A549 (cell line): ENCODE results near the gene BRAF. TPM values are rescaled to one million over a fixed set of nuclear protein-coding genes. Genes with fewer than 3 reads are reported as not detected.

Experiments
- ATAC-seq, 2 experiments: fragments of 200-7000 bp in 1 of 2; fragments of >200 bp in 1 of 2; cut with Nextera tagmentation in 1 of 2; cut with Tn5 transposase in 1 of 2; 3 replicates each; pipeline versions ENCODE4 v1.8.0 to v1.9.1; 2018 to 2020; ENCODE audit warnings: mild to moderate bottlenecking in 1 of 2, moderate library complexity in 1 of 2
- CTCF ChIA-PET: fragments of 300-600 bp; sonication (Branson Sonifier 250); formaldehyde crosslinking; extraction: SDS; loops from one replicate; lab custom pipeline; 2021; ENCODE audit warnings: antibody characterized with exemption, inconsistent platforms; lab: Yijun Ruan, JAX
- POLR2A ChIA-PET: fragments of 350-600 bp; formaldehyde crosslinking; extraction: SDS; loops from one replicate; lab custom pipeline; 2021; ENCODE audit warnings: antibody characterized with exemption, inconsistent platforms; lab: Yijun Ruan, JAX
- DNase-seq, 2 experiments: peaks; one replicate each; pipeline versions ENCODE4 v3.0.0 to v3.0.0-alpha.2; 2011 to 2016; ENCODE audit warnings: low read depth in 1 of 2, low spot score in 1 of 2
- FAIRE-seq: peaks from 2 replicates; lab custom pipeline; 2011; peaks lifted over from hg19 to GRCh38; lab: Jason Lieb, UNC
- H3K27ac ChIP-seq, 2 experiments: fragments of >200 bp; sonication (Bioruptor Twin); formaldehyde crosslinking; 3 replicates each; pipeline ENCODE4 v1.5.1; 2016 to 2017
- H3K4me1 ChIP-seq: fragments of >200 bp; sonication (Bioruptor Twin); formaldehyde crosslinking; 3 replicates; pipeline ENCODE4 v1.6.1; 2016
- H3K4me2 ChIP-seq: fragments of >200 bp; sonication (Bioruptor Twin); formaldehyde crosslinking; 3 replicates; pipeline ENCODE4 v1.6.1; 2016
- H3K4me3 ChIP-seq: fragments of >200 bp; sonication (Bioruptor Twin); formaldehyde crosslinking; 3 replicates; pipeline ENCODE4 v1.5.1; 2016
- H3K9me3 ChIP-seq: fragments of >200 bp; sonication (Bioruptor Twin); formaldehyde crosslinking; 3 replicates; pipeline ENCODE4 v1.6.1; 2016
- ATOH8 ChIP-seq: fragments of 250-450 bp; sonication (Bioruptor Pico); IDR thresholded peaks from 2 replicates; pipeline ENCODE4 v1.5.0; 2020; ENCODE audit warnings: low read depth, mild to moderate bottlenecking, moderate library complexity
- CHD2 ChIP-seq: fragments of 150-350 bp; IDR thresholded peaks from 2 replicates; pipeline ENCODE4 v1.6.1; 2014; ENCODE audit warnings: low read length; ENCODE audit not compliant: partially characterized antibody
- E2F6 ChIP-seq: IDR thresholded peaks from 2 replicates; pipeline ENCODE4 v1.6.1; 2012; ENCODE audit warnings: low read depth, borderline replicate concordance
- EHF ChIP-seq: fragments of 250-450 bp; sonication (Bioruptor Pico); IDR thresholded peaks from 2 replicates; pipeline ENCODE4 v1.5.0; 2020; ENCODE audit warnings: mild to moderate bottlenecking
- ESRRA ChIP-seq: fragments of 150-350 bp; IDR thresholded peaks from 2 replicates; pipeline ENCODE4 v1.6.1; 2014; ENCODE audit warnings: mild to moderate bottlenecking, low read length, borderline replicate concordance
- FOSL2 ChIP-seq, 2 experiments: fragments of 450-650 bp in 1 of 2; fragments of >200 bp in 1 of 2; sonication (Bioruptor Twin) in 1 of 2; formaldehyde crosslinking; IDR thresholded peaks; 2 replicates each; pipeline versions ENCODE4 v1.5.0 to v1.6.1; 2016 to 2020; ENCODE audit warnings: mild to moderate bottlenecking in 1 of 2, moderate library complexity in 1 of 2
- FOXS1 ChIP-seq: fragments of 250-450 bp; sonication (Bioruptor Pico); IDR thresholded peaks from 2 replicates; pipeline ENCODE4 v1.5.0; 2020; ENCODE audit warnings: mild to moderate bottlenecking, moderate library complexity
- HOXA7 ChIP-seq: fragments of 250-450 bp; sonication (Bioruptor Pico); IDR thresholded peaks from 2 replicates; pipeline ENCODE4 v1.5.0; 2020; ENCODE audit warnings: mild to moderate bottlenecking, moderate library complexity
- HOXB13 ChIP-seq: fragments of 250-450 bp; sonication (Bioruptor Pico); IDR thresholded peaks from 2 replicates; pipeline ENCODE4 v1.5.0; 2020; ENCODE audit warnings: low read depth, mild to moderate bottlenecking, moderate library complexity
- MAFK ChIP-seq: fragments of 450-650 bp; IDR thresholded peaks from 2 replicates; pipeline ENCODE4 v1.6.1; 2014; ENCODE audit not compliant: partially characterized antibody
- MYC ChIP-seq: IDR thresholded peaks from 2 replicates; pipeline ENCODE4 v1.6.1; 2012; ENCODE audit warnings: mild to moderate bottlenecking, inconsistent platforms, low read length, improper control_type of control experiment, borderline replicate concordance
- RARB ChIP-seq: fragments of 250-450 bp; sonication (Bioruptor Pico); IDR thresholded peaks from 2 replicates; pipeline ENCODE4 v1.8.0; 2021; ENCODE audit warnings: mild to moderate bottlenecking, moderate library complexity
- RFX5 ChIP-seq: fragments of 450-650 bp; IDR thresholded peaks from 2 replicates; pipeline ENCODE4 v1.7.1; 2014; ENCODE audit warnings: antibody characterized with exemption, mild to moderate bottlenecking, moderate library complexity
- SMC3 ChIP-seq: fragments of >200 bp; sonication (Bioruptor Twin); formaldehyde crosslinking; IDR thresholded peaks from 3 replicates; pipeline ENCODE4 v1.6.1; 2018; ENCODE audit warnings: inconsistent platforms
- TFCP2L1 ChIP-seq: fragments of 250-450 bp; sonication (Bioruptor Pico); IDR thresholded peaks from 2 replicates; pipeline ENCODE4 v1.5.0; 2021; ENCODE audit warnings: mild to moderate bottlenecking
- ZNF302 ChIP-seq: fragments of 250-450 bp; sonication (Bioruptor Pico); IDR thresholded peaks from 2 replicates; pipeline ENCODE4 v1.9.0; 2021; ENCODE audit warnings: inconsistent platforms, mild to moderate bottlenecking, moderate library complexity
- WGBS: methylation state at CpG from one replicate; pipeline ENCODE4 v1.1.6; 2017; ENCODE audit errors: missing lambda C conversion rate; 5-methylcytosine and 5-hydroxymethylcytosine counted together
- polyA plus RNA-seq, 4 experiments: library from polyadenylated mRNA; depleted of rRNA in 3 of 4; stranded (reverse); fragments of >200 nt; fragmentation: RNase III in 1 of 4; extraction: RNeasy Plus Mini Kit Qiagen cat#74134 plus additional on column Dnase treatment in 1 of 4; gene quantifications; 2 replicates in 3 of 4; 3 replicates in 1 of 4; pipeline ENCODE4 v1.2.3, GENCODE V29; 2011 to 2017

The BRAF gene
- polyA plus RNA-seq, 2 of the 4 experiments (the other 2 are of a cell fraction), result 6.1 to 19.7 TPM

GRCh38 chr7:140889645-140890044 lies 35.1 kb downstream of the BRAF start:
- FAIRE-seq, result no peak
- no peak overlapping the region for H3K4me3 ChIP-seq
- no peaks in the 10 kb centered on the region for H3K9me3 ChIP-seq
- no peak overlapping the region for H3K27ac ChIP-seq
- 94% methylated on average over 1 of the region's 1 CpG for WGBS
- no peak for DNase-seq
- H3K4me2 ChIP-seq, result no peak overlapping the region
- ATAC-seq, result no peak
- no peak for TF ChIP-seq HOXB13 (CRISPR knock-in tag)
- TF ChIP-seq E2F6, result no peak
- no peak for TF ChIP-seq ZNF302
- TF ChIP-seq EHF, result no peak
- no peak for TF ChIP-seq ATOH8
- TF ChIP-seq FOSL2 (IDR thresholded peaks at IDR 0.05), result no peak
- no peak for TF ChIP-seq FOSL2 (CRISPR knock-in tag; IDR thresholded peaks at IDR 0.05)
- no peak for TF ChIP-seq SMC3
- no peak for TF ChIP-seq RFX5
- TF ChIP-seq MYC, result no peak
- TF ChIP-seq TFCP2L1, result no peak
- TF ChIP-seq CHD2, result no peak
- TF ChIP-seq ESRRA, result no peak
- CTCF ChIA-PET, result interaction anchor here (0.8 to 1.1 kb wide), 2 partner anchors 15 to 19 kb away, joined by 3 to 4 read pairs; no protein-coding TSS in a partner anchor
- POLR2A ChIA-PET, result no interaction called here
- peaks cover 10% of the 10 kb centered on the region; the same call in 1 of the 3 replicates for H3K4me1 ChIP-seq

GRCh38 chr7:140889150-140889549 lies 35.6 kb downstream of the BRAF start:
- WGBS, result 88% methylated on average over 1 of the region's 1 CpG
- no peak overlapping the region for H3K4me2 ChIP-seq
- POLR2A ChIA-PET, result no interaction called here
- ATAC-seq (no peak), FAIRE-seq (no peak), DNase-seq (no peak)
- no peak overlapping the region for H3K27ac ChIP-seq
- no peaks in the 10 kb centered on the region for H3K9me3 ChIP-seq
- CTCF ChIA-PET, result interaction anchor here (0.7 to 1.1 kb wide), 2 partner anchors 20 to 112 kb away, joined by 4 read pairs; no protein-coding TSS in a partner anchor
- H3K4me3 ChIP-seq, result no peak overlapping the region
- peaks cover 10% of the 10 kb centered on the region; the same call in 1 of the 3 replicates for H3K4me1 ChIP-seq
- TF ChIP-seq HOXB13 (CRISPR knock-in tag), result no peak
- TF ChIP-seq MAFK, result peak; percentile 24

- DNase-seq, result no peak
- no peak for FAIRE-seq
- POLR2A ChIA-PET, result interaction anchor here (0.6 kb wide), 1 partner anchor 270 kb away, joined by 3 read pairs; no protein-coding TSS in a partner anchor
Observed at GRCh38 chr7:140888087-140888486, 36.6 kb downstream of the BRAF start.

GRCh38 chr7:140885735-140886334 lies 38.9 kb downstream of the BRAF start:
- no peak for ATAC-seq
- Histone ChIP-seq H3K4me2 (no peak overlapping the region), H3K9me3 (no peaks in the 10 kb centered on the region), H3K4me1 (peaks cover 10% of the 10 kb centered on the region; the same call in 1 of the 3 replicates), H3K27ac (no peak overlapping the region), H3K4me3 (no peak overlapping the region)
- ChIA-PET CTCF (no interaction called here), POLR2A (no interaction called here)
- FAIRE-seq, result no peak
- no peak for TF ChIP-seq RARB (CRISPR knock-in tag)
- no peak for TF ChIP-seq FOXS1
- DNase-seq, result no peak
- WGBS, result 98% methylated on average over 1 of the region's 1 CpG

More at GRCh38 chr7:140888087-140888486, 36.6 kb downstream of the BRAF start:
- no peak overlapping the region for H3K4me2 ChIP-seq
- WGBS, result 86% methylated on average over 4 of the region's 4 CpGs
- no peak for TF ChIP-seq HOXA7 (CRISPR knock-in tag)
- TF ChIP-seq FOSL2 (IDR thresholded peaks at IDR 0.05), result no peak
- peak; percentile 43; the same call in 1 of the 2 replicates for TF ChIP-seq FOSL2 (CRISPR knock-in tag; IDR thresholded peaks at IDR 0.05)
- TF ChIP-seq, all 56 proteins: peak for 1
- CTCF ChIA-PET, result no interaction called here
- Histone ChIP-seq H3K27ac (no peak overlapping the region), H3K9me3 (no peaks in the 10 kb centered on the region), H3K4me1 (peaks cover 10% of the 10 kb centered on the region; the same call in 1 of the 3 replicates), H3K4me3 (no peak overlapping the region)
- ATAC-seq, result no peak
